Measurements from ENCODE around the gene HHAT.

HHAT gene

GRCh38 chr1:210709701-210710100 is 381.0 kb downstream of the HHAT start:
- DNase-seq (ENCODE audit: low read depth in 2 of 2): no peak

- DNase-seq (ENCODE audit: low read depth in 2 of 2): no peak
These were observed 383.3 kb downstream of the HHAT start for GRCh38 chr1:210711825-210712612.

DNA sequence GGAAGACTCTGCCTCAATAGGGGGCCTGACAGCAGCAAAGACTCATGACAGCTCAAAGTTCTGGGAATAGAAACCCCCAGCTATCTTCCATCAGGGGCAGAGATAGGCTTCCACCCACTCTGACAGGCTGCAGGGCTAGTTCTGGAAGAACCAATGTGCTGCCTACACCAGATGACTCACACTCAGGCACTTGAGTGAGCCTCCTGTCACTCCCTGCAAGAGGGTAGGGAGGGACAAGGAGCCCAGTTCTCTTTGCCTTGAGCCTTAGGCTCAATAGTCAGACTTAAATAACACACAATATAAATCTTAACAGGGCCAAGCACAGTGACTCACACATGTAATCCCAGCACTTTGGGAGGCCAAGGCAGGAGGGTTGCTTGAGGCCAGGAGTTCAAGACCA is 386.4 kb downstream of the HHAT start:
- DNase-seq (ENCODE audit: low read depth in 2 of 2): no peak

GRCh38 chr1:210722410-210723081 is 393.8 kb downstream of the HHAT start:
- DNase-seq (ENCODE audit: low read depth in 2 of 2): no peak

GRCh38 chr1:210723646-210724045 is 394.9 kb downstream of the HHAT start:
- DNase-seq (ENCODE audit: low read depth in 2 of 2): no peak

DNA sequence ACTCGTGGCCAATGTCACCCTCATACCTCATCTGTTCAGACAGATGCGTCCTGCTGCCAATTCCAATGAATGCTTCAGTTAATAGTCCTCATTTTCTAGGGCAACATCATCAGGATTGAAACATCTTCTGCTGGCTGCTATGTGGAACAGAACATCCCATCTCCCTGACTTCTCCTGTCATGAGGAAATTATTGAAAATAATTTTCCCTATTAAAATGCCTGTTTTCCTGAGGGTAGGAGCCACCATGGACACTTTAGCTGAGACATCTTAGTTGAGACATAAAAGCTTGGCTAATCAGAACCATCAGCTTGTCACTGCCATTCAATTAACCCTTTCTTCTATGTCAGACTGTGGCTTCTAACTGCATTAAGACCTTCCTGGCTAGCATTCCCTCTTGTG is 396.1 kb downstream of the HHAT start:
- no peak for DNase-seq (ENCODE audit: low read depth in 2 of 2)
